DMS79 (cell line): ENCODE measurements around the gene FAM184B.
"Not testable (repeated sequence)": the region's sequence is repeated elsewhere in the genome, so short reads cannot be mapped to it uniquely, and the experiment has no call there.

ENCODE experiments used
- DNase-seq: peaks from one replicate; lab custom pipeline; 2025; lab: John Stamatoyannopoulos, UW

FAM184B gene

DNA sequence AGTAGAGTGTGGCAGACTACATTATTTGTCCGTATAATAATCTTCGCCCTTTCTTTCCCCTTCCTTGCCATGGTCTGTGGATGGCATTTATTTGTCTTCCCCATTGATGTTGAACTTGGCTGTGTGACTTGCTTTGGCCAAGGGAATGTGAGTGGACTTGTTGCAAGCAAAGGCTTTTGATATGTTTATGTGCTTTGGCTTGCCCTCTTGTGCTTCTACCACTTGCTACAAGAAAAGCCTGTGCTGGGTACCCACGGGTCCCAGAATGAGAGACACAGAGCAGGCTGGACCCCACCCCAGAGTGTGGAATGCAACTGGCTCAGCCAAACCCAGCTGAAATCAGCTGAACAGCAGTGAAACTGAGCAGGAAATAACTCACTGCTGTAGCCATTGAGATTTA is 63.0 kb downstream of the FAM184B start:
- no peak for DNase-seq

DNA sequence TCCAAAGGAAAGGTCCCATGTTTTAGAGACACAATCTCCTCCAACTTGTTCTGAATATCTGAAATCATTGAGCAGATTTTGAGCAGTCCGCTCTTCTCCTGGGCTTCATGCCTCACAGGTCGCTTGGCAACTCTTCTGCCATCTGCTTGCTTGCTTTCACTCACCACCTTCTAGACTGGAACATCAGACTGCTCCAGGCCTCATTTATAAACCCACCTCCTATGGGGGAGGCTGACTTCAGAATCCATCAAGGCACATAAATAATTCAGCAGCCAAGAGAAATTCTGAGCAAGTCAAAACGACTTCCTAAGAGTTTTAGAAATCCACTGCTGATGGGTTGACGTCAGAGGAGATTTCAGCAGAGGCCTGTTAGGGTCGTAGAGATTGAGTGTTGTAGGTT is 64.1 kb downstream of the FAM184B start:
- no peak for DNase-seq

GRCh38 chr4:17715511-17715910 is 65.9 kb downstream of the FAM184B start:
- no peak for DNase-seq

- DNase-seq: no peak
Measured at GRCh38 chr4:17713779-17714178, 67.6 kb downstream of the FAM184B start.

GRCh38 chr4:17712166-17712565 is 69.3 kb downstream of the FAM184B start:
- no peak for DNase-seq

DNA sequence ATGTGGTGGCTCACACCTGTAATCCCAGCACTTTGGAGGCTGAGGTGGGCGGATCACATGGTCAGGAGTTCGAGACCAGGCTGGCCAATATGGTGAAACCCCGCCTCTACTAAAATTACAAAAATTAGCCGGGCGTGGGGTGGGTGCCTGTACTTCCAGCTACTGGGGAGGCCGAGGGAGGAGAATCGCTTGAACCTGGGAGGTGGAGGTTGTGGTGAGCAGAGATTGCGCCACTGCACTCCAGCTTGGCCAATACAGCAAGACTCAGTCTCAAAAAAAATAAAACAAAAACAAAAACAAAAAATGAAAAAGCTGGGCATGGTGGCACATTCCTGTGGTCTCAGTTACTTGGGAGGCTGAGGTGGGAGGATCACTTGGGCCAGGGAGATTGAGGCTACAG is 70.2 kb downstream of the FAM184B start:
- DNase-seq: not testable (repeated sequence)

DNA sequence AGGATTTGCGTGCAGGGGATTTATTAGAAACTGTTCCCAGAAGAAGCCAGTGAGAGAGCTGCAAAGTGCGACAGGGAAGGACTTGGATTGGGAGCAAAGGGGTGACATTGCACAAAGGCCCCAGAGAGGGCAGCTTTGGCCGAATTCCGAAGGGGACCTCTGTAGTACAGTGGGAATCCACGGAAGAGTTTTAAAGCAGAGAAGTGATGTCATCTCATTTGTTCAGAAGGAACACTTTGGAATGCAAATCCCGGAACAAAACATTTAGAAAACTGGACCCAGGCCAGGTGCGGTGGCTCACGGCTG is 71.7 kb downstream of the FAM184B start:
- DNase-seq: no peak

GRCh38 chr4:17708992-17709762 is 72.2 kb downstream of the FAM184B start:
- DNase-seq: no peak

GRCh38 chr4:17707671-17708070 is 73.8 kb downstream of the FAM184B start:
- DNase-seq: no peak

- no peak for DNase-seq
Measured at GRCh38 chr4:17705107-17705506, 76.3 kb downstream of the FAM184B start.

DNA sequence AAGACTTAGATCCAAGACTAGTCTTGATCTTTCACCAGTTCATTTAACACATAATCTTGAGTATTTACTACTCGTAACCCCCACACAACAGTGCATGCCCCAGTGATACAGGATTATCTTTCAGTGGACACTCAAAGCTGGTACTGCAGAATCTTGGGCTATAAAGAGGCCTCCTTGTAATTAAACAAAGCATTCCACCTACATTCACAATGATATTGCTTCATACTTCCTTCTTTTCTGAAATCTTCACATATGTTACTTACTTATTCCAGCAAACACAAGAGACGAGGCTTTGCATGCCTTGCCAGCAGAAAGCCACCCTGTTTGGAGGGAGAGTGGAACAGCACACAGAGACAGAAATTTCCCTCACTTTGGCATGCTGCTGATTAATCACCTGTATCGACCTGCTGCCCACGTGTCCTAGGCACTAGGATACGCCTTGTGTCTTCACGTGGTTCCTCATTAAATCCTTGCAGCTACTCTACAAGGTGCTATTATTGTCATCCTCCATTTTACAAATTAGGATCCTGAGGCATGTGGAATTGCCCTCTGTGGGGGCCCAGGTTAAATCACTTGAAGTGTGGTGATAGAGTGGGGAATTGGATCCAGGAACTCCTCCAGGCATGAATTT is 77.3 kb downstream of the FAM184B start:
- DNase-seq: no peak

DNA sequence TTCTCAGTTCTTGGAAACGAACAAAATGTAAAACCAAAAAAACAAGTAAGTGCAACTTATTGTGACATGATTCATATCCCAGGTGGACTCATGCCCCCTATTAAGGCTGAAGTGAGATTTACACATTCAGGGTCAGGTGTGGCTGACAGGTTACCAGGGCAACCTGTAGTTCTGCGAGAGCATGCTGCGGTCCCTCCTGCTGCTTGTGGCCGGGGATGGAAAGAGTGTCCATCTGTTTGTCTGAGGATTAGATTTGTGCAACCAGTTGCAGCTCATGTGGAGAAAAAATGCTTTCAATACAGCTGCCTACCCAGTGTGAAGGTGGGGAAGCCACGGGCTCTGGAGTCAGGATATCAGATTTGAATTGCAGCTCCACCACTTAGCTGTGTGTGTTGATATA is 78.8 kb downstream of the FAM184B start:
- no peak for DNase-seq

DNA sequence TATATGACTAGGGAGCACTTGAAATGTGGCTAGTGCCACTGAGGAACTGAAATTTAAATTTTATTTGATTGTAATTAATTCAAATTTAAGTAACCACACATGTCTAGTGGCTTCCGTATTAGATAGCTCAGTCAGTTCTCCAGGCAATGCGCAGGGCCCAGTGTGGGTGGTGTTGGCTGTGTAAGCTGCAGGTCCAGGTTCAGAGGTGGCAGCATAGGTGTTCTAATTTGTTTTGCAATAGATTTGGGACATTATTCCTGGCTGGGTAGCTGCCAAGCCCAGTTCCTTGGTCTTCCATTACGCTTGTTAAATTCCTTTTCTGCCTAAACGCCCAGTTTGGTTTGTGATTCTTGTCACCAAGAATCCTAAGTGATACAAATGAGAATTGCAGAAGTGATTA is 79.5 kb downstream of the FAM184B start:
- no peak for DNase-seq

DNA sequence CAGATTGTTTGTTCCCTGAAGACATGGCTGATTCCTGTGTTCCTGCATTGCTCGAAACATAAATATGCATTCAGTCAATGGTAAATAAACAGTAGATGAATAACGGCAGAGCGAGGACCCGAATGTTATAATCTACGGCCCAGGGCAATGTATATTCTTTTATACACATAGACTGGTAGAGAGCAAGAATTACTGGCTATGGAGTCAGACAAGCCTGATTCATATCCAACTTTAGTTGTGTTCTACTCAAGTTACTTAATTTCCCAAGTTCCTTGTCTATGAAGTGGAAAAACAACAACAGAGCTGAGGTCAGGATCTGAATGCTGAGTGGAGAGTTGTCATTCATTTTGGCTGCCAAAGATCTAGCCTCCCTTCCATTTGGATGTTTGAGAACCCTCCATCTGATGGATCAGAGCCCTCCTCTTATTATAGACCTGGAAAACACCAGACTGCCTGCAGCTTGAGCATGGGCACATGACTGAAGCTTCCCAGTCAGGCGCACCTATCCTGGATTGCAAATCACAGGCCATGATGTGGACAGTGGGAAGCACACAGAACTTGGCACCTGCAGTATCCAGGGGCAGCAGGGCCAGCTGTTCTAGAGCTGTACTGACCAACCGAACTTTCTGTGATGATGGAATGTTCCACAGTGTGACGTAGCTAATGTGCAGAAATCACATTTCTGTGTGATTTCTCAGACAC is 80.1 kb downstream of the FAM184B start:
- DNase-seq: no peak

DNA sequence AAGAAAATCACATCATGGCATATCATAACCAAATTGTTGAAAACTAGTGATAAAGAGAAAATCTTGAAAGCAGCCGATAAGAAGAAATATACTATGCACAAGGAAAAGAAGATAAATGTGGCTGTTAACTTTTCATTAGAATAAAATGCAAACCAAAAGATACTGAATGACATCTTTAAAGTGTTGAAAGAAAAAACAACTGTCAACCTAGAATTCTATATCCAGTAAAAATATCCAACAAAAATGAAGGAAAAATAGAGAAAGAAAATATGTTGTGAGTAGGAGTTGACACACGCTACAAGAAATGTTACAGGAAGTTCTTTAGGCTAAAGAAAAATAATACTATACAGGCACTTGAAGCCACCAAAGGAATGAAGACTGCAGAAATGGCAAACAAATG is 82.0 kb downstream of the FAM184B start:
- DNase-seq: no peak

- no peak for DNase-seq
Measured at GRCh38 chr4:17698116-17698515, 83.3 kb downstream of the FAM184B start.

DNA sequence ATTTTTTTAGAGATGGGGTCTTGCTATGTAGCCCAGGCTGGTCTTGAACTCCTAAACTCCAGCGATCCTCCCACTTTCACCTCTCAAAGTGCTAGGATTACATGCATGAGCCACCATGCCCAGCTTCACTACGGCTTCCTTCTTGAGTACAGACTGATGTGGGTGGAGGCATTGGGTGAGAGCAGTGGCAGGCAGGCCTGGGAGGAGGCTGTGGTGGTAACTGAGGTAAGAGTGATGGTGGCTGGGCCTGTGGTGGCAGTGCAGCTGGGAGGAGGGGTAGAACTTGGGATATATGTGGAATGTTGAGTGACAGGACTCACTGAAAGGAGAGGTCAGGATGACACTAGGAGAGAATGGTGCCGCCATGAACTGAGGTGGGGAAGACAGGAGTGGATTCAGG is 86.1 kb downstream of the FAM184B start:
- no peak for DNase-seq

DNA sequence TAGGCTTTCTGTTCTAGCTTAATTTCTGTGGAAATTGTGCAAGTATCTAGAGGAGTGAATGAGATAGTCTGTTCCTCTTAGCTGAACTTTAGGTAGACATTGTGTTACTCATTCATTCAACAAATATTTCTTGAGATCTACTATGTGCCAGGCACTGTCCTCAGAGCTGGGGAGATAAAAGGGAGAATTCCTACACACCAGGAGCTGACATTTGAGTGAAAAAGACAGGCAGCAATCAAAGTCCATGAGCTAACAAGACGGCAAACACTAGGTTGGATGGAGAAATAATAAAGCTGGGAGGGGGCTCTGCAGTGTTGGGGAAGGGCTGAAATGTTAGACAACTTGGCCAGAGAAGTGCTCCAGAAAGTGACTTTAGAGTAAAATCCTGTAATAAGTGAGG is 86.9 kb downstream of the FAM184B start:
- DNase-seq: no peak

- no peak for DNase-seq
Measured at GRCh38 chr4:17690898-17691297, 90.5 kb downstream of the FAM184B start.

DNA sequence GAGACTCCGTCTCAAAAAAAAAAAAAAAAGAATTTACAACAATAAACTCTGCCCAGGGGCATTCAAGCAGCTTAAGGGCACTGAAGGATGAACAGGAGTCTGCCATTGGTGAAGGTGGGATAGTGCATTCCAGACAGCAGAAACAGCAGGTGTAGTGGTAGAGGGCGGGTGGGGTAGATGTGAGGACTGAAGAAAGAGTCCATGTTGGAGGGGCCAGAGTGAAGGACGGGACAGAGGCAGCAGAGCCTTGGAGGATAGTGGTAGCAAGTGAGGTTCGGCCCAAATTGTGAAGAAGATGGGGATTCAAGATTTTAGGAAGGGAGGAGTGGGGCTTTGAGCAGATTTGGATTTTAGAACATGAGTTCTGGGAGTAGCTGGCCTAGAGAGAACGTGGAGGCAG is 91.3 kb downstream of the FAM184B start:
- DNase-seq: no peak

DNA sequence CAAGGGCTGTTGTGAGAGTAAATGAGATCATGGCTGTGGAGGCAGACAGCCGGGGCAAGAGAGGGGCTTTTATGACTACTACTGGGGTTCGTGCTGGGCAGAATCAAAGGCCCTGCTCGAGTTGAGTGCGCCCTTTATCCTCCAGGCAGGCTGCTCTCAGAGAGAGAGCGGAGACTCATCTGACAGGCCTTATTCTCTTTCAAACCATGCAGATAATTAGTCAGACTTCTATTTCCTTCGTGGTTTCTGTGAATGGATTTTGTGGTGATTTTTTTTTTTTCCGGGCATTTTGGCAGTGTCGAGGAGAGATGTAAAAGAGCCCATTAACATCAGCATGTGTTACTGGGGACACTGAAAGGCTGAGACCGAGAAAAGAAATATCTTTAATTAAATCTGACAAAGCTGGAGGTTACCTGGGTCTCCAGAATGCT is 93.4 kb downstream of the FAM184B start:
- peak; percentile 71 for DNase-seq

GRCh38 chr4:17687237-17687857 is 94.1 kb downstream of the FAM184B start:
- peak; percentile 53 for DNase-seq

DNA sequence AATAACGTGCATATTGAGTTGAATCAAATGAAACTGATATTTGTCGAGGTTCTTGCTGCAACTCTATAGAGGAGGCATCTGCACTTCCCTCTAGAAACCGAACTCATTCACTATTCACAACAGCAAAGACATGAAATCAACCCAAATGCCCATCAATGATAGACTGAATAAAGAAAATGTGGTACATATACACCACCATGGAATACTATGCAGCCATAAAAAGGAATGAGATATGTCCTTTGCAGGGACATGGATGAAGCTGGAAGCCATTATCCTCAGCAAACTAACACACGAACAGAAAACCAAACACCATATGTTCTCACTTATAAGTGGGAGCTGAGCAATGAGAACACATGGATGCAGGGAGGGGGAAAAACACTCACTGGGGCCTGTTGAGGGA is 96.8 kb downstream of the FAM184B start:
- not testable (repeated sequence) for DNase-seq
